Suppressor macrophage (primary cell): ENCODE data around the gene NCAPD3.
"Not testable (repeated sequence)": the region's sequence is repeated elsewhere in the genome, so short reads cannot be mapped to it uniquely, and the experiment has no call there.

Experiments used
- DNase-seq, 4 experiments: peaks; one replicate each; pipeline ENCODE4 v3.0.0-alpha.2; 2020 to 2022
- total RNA-seq, 17 experiments: gene quantifications; one replicate each; lab custom pipeline; 2026; ENCODE audit warnings: mixed read lengths in 6 of 17, inconsistent platforms in 3 of 17; lab: John Stamatoyannopoulos, UW

The NCAPD3 gene
- total RNA-seq, result 17.4 to 84.2 (median 55.2) reads per million in 17 experiments

DNA sequence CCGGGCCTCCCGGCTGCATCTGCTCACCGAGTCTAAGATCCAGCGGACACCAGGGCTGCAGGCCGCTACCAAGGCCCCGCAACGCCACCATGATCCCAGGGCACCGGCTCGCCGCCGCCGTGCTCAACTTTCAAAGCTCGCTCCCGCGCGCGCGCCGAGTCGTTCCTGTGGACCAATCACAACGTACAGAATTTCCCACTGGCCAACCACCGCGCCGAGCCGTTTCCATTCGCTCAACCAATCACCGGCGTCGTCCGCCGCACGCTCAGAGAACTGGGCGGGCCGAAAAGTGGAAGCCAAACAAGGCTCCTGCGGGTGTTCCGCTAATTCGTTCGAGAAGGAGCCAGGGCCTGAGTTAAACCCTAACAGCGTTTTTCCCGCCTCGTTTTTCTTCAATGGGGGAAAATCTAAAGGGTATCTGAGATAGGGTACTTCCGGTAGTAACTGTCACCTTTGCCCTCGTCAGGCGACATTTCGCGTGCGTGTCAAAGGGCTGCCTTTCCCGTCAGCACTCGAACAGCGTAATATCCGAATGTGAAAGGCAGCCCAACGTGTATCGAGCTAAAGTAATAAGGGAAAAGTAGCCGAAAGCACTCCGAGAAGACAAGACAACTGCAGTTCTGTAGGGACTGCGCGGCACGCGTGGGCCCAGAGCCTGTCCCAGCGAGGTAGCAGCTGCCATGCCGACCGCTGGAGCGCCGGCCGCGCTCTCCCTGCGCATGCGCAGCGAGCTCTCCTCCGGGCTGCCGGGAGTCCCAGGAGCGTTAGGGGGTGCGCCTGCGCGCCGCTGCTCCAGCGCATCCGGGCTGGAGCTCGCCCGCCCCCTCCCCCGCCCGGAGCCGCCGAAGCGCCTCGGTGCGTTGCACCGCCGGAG is at the start of gene NCAPD3, which contains the start of gene VPS26B:
Gene NCAPD3, minus strand, starts transcription at position 132 of the 874 bp plus-strand sequence. Its CDS starts 41 bp downstream, at position 91.
Gene VPS26B, plus strand, starts transcription at position 836 of the 874 bp plus-strand sequence. CDS start 452 bp downstream, outside the sequence.
- DNase-seq, result peak; percentile 98 to 99 (median 98)

DNA sequence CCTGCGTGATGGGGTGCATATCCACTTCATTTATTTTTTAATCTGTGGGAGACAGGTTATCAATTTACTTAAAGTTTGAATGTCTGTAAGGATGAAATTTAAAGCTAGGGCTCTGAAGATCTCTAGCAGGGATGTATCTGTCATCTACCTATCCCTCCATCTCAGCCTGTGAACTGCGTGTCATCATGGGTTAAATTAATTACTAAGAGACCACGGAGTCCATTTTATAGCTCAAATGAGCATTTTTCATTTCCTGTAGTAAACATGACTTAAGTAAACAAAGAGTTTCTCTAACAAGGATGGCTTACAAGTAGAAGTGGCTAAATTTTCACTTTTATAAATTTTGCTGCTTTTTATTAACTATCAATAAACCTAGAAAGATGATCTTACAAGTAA is 49.5 kb upstream of the NCAPD3 start:
- no peak for DNase-seq

GRCh38 chr11:134272381-134273316 is 48.9 kb upstream of the NCAPD3 start:
- DNase-seq, result no peak

DNA sequence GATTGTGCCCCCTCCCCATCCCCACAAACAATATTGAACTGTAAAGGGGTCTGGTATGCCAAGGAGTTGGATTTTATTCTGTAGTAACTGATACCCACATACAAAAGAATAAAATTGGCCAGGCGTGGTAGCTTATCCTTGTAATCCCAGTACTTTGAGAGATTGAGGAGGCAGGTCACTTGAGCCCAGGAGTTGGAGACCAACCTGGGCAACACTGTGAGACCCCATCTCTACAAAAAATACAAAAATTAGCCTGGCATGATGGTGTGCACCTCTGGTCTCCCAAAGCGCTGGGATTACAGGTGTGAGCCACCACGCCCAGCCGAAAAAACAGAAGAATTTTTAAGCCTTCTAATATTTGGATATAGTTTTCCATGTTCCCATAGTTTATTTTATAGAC is 48.2 kb upstream of the NCAPD3 start:
- no peak for DNase-seq

- no peak for DNase-seq
Observed at GRCh38 chr11:134270250-134270714, 46.5 kb upstream of the NCAPD3 start.

- DNase-seq, result no peak
Observed at GRCh38 chr11:134267966-134268365, 44.2 kb upstream of the NCAPD3 start.

DNA sequence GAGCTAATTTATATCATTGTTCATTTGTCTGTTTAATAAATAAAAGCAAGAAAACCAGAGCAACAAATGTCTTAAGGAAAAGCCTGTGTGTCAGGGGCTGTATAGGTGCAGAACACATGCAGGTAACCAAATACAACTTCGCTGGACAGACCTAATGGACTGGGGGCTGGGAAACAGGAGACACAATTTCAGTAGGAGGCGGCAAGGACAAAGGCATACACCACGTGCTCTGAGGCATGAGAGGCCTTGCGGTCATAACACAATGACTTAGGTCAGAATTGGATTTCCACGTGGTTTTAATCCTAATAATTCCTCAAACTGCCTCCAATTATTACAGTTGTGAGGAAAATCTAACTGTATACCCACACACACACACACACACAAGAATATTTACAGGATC is 43.7 kb upstream of the NCAPD3 start:
- no peak for DNase-seq

GRCh38 chr11:134266841-134267251 is 43.1 kb upstream of the NCAPD3 start:
- peak in 3 of 4 experiments; percentile 32 to 67 (median 49) for DNase-seq

DNA sequence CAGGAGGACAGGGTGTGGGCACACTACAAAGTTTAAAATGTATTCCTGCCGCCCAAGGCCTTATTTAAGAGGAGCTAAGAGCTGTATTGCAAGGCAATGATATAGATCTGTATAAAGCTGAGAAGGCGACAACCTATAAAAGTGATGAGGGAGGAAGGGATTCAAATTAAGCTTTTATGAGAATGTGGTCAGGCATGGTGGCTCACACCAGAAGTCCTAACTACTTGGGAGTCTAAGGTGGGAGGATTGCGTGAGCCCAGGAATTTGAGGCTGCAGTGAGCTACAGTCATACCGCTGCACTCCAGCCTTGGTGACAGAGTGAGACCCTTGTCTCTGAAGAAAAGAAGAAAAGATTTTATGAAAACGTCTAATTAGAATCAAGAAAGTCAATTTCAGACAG is 42.7 kb upstream of the NCAPD3 start:
- DNase-seq, result no peak

DNA sequence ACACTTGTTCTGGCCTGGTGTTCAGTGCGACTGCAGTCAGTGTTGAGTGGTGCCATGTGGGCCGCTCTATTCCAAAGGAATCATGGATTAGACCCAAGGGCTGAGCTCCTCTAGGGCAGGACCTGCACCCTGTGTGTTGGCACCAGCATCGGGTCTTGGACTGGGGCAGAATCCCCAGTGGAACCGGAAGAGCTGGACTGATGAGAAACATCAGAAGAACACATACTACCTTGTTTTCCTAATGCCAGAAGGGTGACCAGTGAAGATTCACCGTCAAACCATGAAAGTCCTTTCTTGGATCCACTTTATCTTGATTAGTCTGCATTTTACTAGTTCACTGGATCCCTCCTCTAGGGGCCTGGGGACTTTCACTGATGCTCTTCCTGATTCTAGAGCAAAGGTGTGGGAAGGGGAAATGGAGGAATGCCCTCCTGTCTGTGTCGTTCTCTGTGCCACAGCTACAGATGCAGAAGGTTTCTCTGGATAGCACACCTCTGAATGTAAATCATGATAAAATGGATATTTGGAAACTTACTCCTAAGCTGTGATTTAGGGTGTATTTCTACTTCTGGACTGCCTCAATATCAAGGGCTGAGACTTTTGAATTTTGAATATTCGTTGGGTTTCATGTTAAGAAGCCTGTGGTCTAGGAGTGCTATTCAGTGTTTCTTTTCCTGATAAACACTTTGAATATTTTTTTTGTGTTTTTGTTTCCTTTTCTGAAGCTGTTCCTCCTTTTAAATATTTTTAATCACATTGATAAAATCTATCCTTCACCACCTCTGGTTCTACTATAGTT is 41.4 kb upstream of the NCAPD3 start:
- no peak for DNase-seq

DNA sequence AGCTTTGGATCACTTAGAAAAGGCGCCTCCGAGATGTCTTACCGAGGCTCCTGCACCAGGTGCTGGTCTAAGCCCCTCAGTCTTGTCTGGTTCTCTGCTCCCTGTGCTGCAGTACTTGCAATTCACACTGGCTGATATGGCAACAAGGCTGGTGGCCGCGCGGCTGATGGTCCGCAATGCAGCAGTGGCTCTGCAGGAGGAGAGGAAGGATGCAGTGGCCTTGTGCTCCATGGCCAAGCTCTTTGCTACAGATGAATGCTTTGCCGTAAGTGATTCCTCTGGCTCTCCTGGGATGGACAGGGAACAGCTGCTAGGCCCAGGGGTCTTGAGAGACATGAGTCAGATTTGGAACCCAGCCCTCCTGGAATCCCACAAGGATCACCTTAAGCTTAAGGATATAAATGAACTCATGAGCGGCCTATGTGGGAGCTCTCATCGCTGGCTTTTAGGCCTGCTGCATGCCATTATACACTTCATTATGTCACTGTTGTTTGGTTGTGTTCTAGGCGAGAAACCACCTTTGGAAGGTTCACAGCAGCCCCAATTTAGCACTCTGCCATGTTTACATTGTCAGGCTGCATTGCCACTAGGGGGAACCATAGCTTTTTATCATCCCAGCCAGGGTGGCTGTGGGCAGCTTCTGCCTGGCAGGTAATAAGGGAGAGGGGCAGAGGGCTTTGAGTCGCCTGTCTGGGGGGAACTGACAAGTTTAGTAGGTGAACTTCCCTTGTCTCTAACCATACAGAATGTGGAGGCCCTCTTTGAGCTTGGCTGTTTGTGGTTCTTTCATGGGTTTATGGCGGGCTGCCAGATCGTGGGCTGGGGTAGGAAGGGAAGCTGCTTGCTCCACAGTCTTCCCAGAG is 38.1 kb upstream of the NCAPD3 start:
- DNase-seq, result peak in 3 of 4 experiments; percentile 17 to 33 (median 19)

- no peak for DNase-seq
Observed at GRCh38 chr11:134260983-134261382, 37.2 kb upstream of the NCAPD3 start.

DNA sequence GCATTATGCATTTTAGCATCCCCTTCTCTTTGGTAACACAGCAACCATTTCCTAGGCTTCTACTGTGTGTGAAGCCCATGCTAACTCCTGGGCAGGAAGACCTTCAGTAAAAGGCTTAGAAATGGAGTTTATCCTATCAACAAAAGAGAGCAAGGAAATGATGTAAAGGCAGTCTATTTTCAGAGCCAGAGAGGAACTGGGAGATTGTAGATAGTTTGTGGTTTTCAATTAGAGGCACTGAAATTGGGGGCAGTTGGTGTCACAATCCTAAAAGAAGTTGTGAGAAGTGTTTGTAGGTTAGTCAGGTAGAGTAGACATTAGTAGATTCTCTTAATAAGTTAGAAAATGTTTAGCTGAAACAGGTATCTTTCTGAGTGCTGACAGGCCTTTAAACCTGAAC is 36.7 kb upstream of the NCAPD3 start:
- DNase-seq, result no peak

DNA sequence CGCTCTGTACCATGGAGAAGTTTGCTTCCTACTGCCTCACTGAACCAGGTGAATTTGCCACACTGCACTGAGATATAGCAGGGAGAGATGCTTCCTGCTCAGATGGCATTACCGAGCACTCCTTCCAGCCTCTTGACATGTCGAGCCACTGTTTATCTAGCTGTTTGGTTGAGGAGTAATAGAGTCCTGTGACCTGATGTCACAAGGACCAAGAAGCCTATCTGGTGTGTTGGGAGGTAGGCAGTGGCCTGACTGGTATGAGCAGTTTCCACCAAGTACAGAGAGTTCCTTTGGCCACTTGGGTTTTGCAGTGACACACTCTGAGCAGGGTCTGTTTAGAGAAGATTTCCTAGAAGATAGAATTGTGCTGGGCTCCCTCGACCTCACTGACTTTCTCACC is 34.8 kb upstream of the NCAPD3 start:
- no peak for DNase-seq

GRCh38 chr11:134257101-134257500 is 33.3 kb upstream of the NCAPD3 start:
- no peak for DNase-seq

DNA sequence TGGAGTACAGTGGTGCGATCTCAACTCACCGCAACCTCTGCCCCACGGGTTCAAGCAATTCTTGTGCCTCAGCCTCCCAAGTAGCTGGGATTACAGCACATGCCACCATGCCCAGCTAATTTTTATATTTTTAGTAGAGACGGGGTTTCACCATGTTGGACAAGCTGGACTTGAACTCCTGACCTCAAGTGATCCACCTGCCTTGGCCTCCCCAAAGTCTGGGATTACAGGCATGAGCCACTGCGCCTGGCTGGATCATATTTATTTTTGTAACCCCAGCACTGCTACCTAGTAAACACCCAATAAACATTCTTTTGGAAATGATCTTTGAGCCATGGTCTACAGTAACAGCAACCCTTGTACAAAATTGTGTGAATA is 31.4 kb upstream of the NCAPD3 start:
- not testable (repeated sequence) for DNase-seq

DNA sequence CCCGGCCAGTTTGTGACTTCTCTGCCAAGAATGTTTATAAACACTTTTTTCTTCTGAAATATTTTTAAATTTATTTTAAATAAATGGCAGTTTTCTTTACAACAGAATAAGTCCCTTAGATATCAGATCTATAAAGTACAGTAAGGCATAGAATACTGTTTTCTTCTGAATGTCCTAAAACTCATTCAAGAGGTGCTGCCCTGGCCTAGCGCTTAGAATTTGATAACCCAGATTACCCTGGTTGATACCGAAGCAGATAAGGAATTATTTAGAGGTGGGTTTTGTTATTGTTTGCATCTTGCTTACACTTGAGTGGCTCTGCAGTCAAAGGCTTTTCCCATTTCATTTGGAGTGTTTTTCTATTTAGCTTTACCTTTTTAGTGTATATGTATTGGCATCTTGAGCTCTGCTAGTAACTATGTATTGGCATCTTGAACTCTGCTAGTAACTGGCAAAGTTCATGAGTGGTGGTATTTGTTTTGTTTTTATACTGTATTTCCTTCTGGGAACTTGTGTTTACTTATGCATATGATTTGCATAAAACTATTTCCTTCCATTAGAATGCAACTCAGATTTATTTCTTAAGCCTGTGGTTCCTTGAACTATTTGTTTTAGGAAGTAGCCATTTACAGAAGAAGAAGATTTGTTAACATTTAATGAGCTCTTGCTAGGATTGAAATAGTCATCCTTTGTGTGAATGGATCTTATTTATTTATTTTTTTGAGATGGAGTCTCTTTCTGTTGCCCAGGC is 30.8 kb upstream of the NCAPD3 start:
- peak in 2 of 4 experiments; percentile 13 to 31 for DNase-seq

DNA sequence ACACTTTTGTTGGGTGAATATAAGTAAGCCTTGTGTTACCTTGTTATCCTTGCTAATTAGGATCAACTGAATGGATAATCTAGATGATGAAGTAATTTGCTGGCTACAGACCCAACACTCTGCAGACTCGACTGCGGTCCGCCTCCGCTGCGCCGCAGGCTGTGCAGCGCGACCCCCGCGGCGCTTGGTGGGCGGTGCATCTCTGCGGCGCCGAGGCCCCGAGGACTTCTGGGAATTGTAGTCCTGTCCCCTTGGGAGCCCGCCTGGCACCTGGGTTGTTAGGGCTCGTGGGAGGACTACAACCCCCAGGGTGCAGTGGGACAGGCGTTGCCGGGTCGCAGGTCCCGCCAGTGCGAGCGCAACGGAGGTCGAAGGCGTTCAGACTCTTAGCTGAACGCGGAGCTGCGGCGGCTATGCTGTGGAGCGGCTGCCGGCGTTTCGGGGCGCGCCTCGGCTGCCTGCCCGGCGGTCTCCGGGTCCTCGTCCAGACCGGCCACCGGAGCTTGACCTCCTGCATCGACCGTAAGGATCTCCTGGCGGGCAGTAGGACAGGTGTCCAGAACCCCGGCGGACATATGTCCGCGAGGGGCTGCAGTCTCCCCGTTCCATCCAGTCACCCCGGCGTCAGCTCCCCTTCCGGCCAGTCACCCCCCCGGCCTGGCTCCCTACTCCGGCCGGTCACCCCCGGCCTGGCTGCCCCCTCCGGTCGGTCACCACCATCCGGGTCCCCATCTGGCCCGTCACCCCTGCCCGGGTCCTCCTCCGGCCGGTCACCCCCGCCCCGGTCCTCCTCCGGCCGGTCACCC is 29.6 kb upstream of the NCAPD3 start, which contains the start of the genes ACAD8 and THYN1:
Gene ACAD8, plus strand, starts transcription at position 381 of the 806 bp plus-strand sequence. Its CDS starts 33 bp downstream, at position 414.
Gene THYN1, minus strand, starts transcription at position 165 of the 806 bp plus-strand sequence. CDS start 470 bp downstream, outside the sequence.
- DNase-seq, result peak; percentile 95 to 98 (median 98)
